Measurements from ENCODE around the gene PARD3B.

The PARD3B gene

GRCh38 chr2:204775766-204776165, 230.5 kb downstream of the PARD3B start:
- no peak for DNase-seq

GRCh38 chr2:204776781-204777559, 231.7 kb downstream of the PARD3B start:
- peak; percentile 25 for DNase-seq

- no peak for DNase-seq
These were observed 234.5 kb downstream of the PARD3B start for GRCh38 chr2:204779771-204780170.

GRCh38 chr2:204781941-204782340, 236.7 kb downstream of the PARD3B start:
- no peak for DNase-seq

GRCh38 chr2:204790076-204790475, 244.8 kb downstream of the PARD3B start:
- DNase-seq: no peak

- DNase-seq: no peak
These were observed 246.0 kb downstream of the PARD3B start for GRCh38 chr2:204791230-204791629.

- no peak for DNase-seq
These were observed 249.3 kb downstream of the PARD3B start for GRCh38 chr2:204794624-204795023.

GRCh38 chr2:204795156-204795555, 249.9 kb downstream of the PARD3B start:
- no peak for DNase-seq

GRCh38 chr2:204796581-204796980, 251.3 kb downstream of the PARD3B start:
- DNase-seq: no peak

GRCh38 chr2:204799791-204800190, 254.5 kb downstream of the PARD3B start:
- DNase-seq: no peak

GRCh38 chr2:204808494-204808893, 263.2 kb downstream of the PARD3B start:
- DNase-seq: no peak

GRCh38 chr2:204824751-204825453, 279.6 kb downstream of the PARD3B start:
- DNase-seq: no peak

- DNase-seq: no peak
These were observed 280.4 kb downstream of the PARD3B start for GRCh38 chr2:204825681-204826080.

- DNase-seq: no peak
These were observed 282.7 kb downstream of the PARD3B start for GRCh38 chr2:204827701-204828590.

GRCh38 chr2:204834716-204835384, 289.6 kb downstream of the PARD3B start:
- no peak for DNase-seq

GRCh38 chr2:204835786-204836185, 290.5 kb downstream of the PARD3B start:
- DNase-seq: no peak

- DNase-seq: no peak
These were observed 295.2 kb downstream of the PARD3B start for GRCh38 chr2:204840504-204840903.

- no peak for DNase-seq
These were observed 296.8 kb downstream of the PARD3B start for GRCh38 chr2:204842068-204842467.

- DNase-seq: peak; percentile 24
These were observed 297.6 kb downstream of the PARD3B start for GRCh38 chr2:204842661-204843485.

- DNase-seq: no peak
These were observed 301.2 kb downstream of the PARD3B start for GRCh38 chr2:204846471-204846870.

GRCh38 chr2:204849892-204850291, 304.6 kb downstream of the PARD3B start:
- DNase-seq: no peak

GRCh38 chr2:204850581-204850980, 305.3 kb downstream of the PARD3B start:
- no peak for DNase-seq
